SK-N-SH treated with all-trans-retinoic acid at 6 μM for 48 hours (cell line): ENCODE results near the gene ALDH16A1.

Source experiments
- ATAC-seq: fragments of 200-7000 bp; cut with Tn5 transposase; 3 replicates; pipeline ENCODE4 v1.9.1; 2020; ENCODE audit warnings: mild to moderate bottlenecking, moderate library complexity
- ARNTL ChIP-seq: fragments of 450-650 bp; formaldehyde crosslinking; IDR thresholded peaks from 2 replicates; pipeline ENCODE4 v1.5.0; 2020; ENCODE audit warnings: low read depth, mild to moderate bottlenecking, moderate library complexity, borderline replicate concordance
- BACH2 ChIP-seq: fragments of 250-450 bp; sonication (Bioruptor Pico); IDR thresholded peaks from 2 replicates; pipeline ENCODE4 v1.9.0; 2021; ENCODE audit warnings: mild to moderate bottlenecking, borderline replicate concordance
- CREB5 ChIP-seq: fragments of 250-450 bp; sonication (Bioruptor Pico); IDR thresholded peaks from 2 replicates; pipeline ENCODE4 v1.5.1; 2020; ENCODE audit warnings: low read depth, mild to moderate bottlenecking, moderate library complexity
- CSDC2 ChIP-seq: fragments of 250-450 bp; sonication (Bioruptor Pico); IDR thresholded peaks from 2 replicates; pipeline ENCODE4 v1.5.0; 2020; ENCODE audit warnings: mild to moderate bottlenecking, moderate library complexity
- ESRRG ChIP-seq: fragments of 250-450 bp; sonication (Bioruptor Pico); IDR thresholded peaks from 2 replicates; pipeline ENCODE4 v1.6.1; 2021; ENCODE audit warnings: mild to moderate bottlenecking
- GLIS3 ChIP-seq: fragments of 250-450 bp; sonication (Bioruptor Pico); IDR thresholded peaks from 2 replicates; pipeline ENCODE4 v1.5.0; 2020; ENCODE audit warnings: mild to moderate bottlenecking, moderate library complexity
- ISL1 ChIP-seq: fragments of 250-450 bp; sonication (Bioruptor Pico); IDR thresholded peaks from 2 replicates; pipeline ENCODE4 v2.1.2; 2022; ENCODE audit warnings: mild to moderate bottlenecking, moderate library complexity
- OSR1 ChIP-seq: fragments of 250-450 bp; sonication (Bioruptor Pico); IDR thresholded peaks from 2 replicates; pipeline ENCODE4 v1.8.0; 2022; ENCODE audit warnings: moderate library complexity, mild to moderate bottlenecking, inconsistent platforms
- PATZ1 ChIP-seq: fragments of 250-450 bp; sonication (Bioruptor Pico); IDR thresholded peaks from 2 replicates; pipeline ENCODE4 v1.8.0; 2020; ENCODE audit warnings: mild to moderate bottlenecking, moderate library complexity, borderline replicate concordance
- PPARA ChIP-seq: fragments of 250-450 bp; sonication (Bioruptor Pico); IDR thresholded peaks from 2 replicates; pipeline ENCODE4 v1.5.0; 2020; ENCODE audit warnings: mild to moderate bottlenecking, borderline replicate concordance
- RARB ChIP-seq: fragments of 250-450 bp; sonication (Bioruptor Pico); IDR thresholded peaks from 2 replicates; pipeline ENCODE4 v1.8.0; 2021; ENCODE audit warnings: mild to moderate bottlenecking, moderate library complexity
- SNAI2 ChIP-seq: fragments of 250-450 bp; sonication (Bioruptor Pico); IDR thresholded peaks from 2 replicates; pipeline ENCODE4 v1.5.0; 2020; ENCODE audit warnings: mild to moderate bottlenecking, moderate library complexity
- TCF4 ChIP-seq: fragments of 250-450 bp; sonication (Bioruptor Pico); IDR thresholded peaks from 2 replicates; pipeline ENCODE4 v1.8.0; 2021; ENCODE audit warnings: mild to moderate bottlenecking, moderate library complexity, borderline replicate concordance
- TOX ChIP-seq: fragments of 250-450 bp; sonication (Bioruptor Pico); IDR thresholded peaks from 2 replicates; pipeline ENCODE4 v1.8.0; 2021; ENCODE audit warnings: mild to moderate bottlenecking, moderate library complexity, borderline replicate concordance
- ZC3H10 ChIP-seq: fragments of 250-450 bp; sonication (Bioruptor Pico); IDR thresholded peaks from 2 replicates; pipeline ENCODE4 v1.5.1; 2021; ENCODE audit warnings: mild to moderate bottlenecking, moderate library complexity
- ZFP3 ChIP-seq: fragments of 250-450 bp; sonication (Bioruptor Pico); IDR thresholded peaks from 2 replicates; pipeline ENCODE4 v1.5.0; 2020; ENCODE audit warnings: mild to moderate bottlenecking, moderate library complexity
- ZFP30 ChIP-seq: fragments of 450-650 bp; formaldehyde crosslinking; IDR thresholded peaks from 2 replicates; pipeline ENCODE4 v1.5.0; 2022; ENCODE audit warnings: mild to moderate bottlenecking, moderate library complexity
- ZNF565 ChIP-seq: fragments of 450-650 bp; formaldehyde crosslinking; conservative IDR thresholded peaks from 2 replicates; pipeline ENCODE4 v1.5.0; 2020; ENCODE audit warnings: low read depth, mild to moderate bottlenecking, moderate library complexity
- ZNF70 ChIP-seq: fragments of 450-650 bp; formaldehyde crosslinking; IDR thresholded peaks from 2 replicates; pipeline ENCODE4 v1.5.0; 2020; ENCODE audit warnings: mild to moderate bottlenecking, moderate library complexity
- ZNF8 ChIP-seq: fragments of 450-650 bp; formaldehyde crosslinking; IDR thresholded peaks from 2 replicates; pipeline ENCODE4 v1.5.0; 2020; ENCODE audit warnings: mild to moderate bottlenecking, moderate library complexity
- TF ChIP-seq, protein P1 (sequence below): fragments of 250-450 bp; sonication (Bioruptor Pico); IDR thresholded peaks from 2 replicates; pipeline ENCODE4 v1.8.0; 2021; ENCODE audit warnings: low read depth, mild to moderate bottlenecking, moderate library complexity, borderline replicate concordance
- TF ChIP-seq, protein P2 (sequence below): fragments of 250-450 bp; sonication (Bioruptor Pico); IDR thresholded peaks from 2 replicates; pipeline ENCODE4 v1.5.1; 2021; ENCODE audit warnings: mild to moderate bottlenecking, moderate library complexity
- TF ChIP-seq, protein P3 (sequence below): fragments of 250-450 bp; sonication (Bioruptor Pico); IDR thresholded peaks from 2 replicates; pipeline ENCODE4 v1.5.0; 2020; ENCODE audit warnings: mild to moderate bottlenecking, moderate library complexity

ALDH16A1 gene

GRCh38 chr19:49421878-49422202 is 31.2 kb upstream of the ALDH16A1 start:
- TF ChIP-seq ZNF565 (CRISPR knock-in tag): no peak
- no peak for TF ChIP-seq CSDC2 (CRISPR knock-in tag)
- TF ChIP-seq GLIS3 (CRISPR knock-in tag): no peak
- no peak for TF ChIP-seq ZNF70
- TF ChIP-seq RARB (CRISPR knock-in tag): no peak
- no peak for TF ChIP-seq PATZ1
- no peak for TF ChIP-seq ARNTL (CRISPR knock-in tag)
- no peak for TF ChIP-seq BACH2
- no peak for TF ChIP-seq TOX
- no peak for TF ChIP-seq CREB5 (CRISPR knock-in tag)
- TF ChIP-seq ZC3H10 (CRISPR knock-in tag): no peak
- TF ChIP-seq ESRRG (CRISPR knock-in tag): no peak
- no peak for TF ChIP-seq PPARA (CRISPR knock-in tag)
- no peak for TF ChIP-seq ZFP3 (CRISPR knock-in tag)
- no peak for TF ChIP-seq ZFP30 (CRISPR knock-in tag)
- TF ChIP-seq, all 23 proteins: peak for 0
- no peak for ATAC-seq

GRCh38 chr19:49422407-49423070 is 30.5 kb upstream of the ALDH16A1 start:
- no peak for TF ChIP-seq ZFP30 (CRISPR knock-in tag)
- no peak for TF ChIP-seq ZNF70
- no peak for TF ChIP-seq ISL1 (CRISPR knock-in tag)
- TF ChIP-seq TOX: no peak
- TF ChIP-seq CSDC2 (CRISPR knock-in tag): no peak
- TF ChIP-seq ZNF8 (CRISPR knock-in tag): no peak
- TF ChIP-seq CREB5 (CRISPR knock-in tag): no peak
- no peak for TF ChIP-seq SNAI2 (CRISPR knock-in tag)
- no peak for TF ChIP-seq ZNF565 (CRISPR knock-in tag)
- TF ChIP-seq, protein P1, sequence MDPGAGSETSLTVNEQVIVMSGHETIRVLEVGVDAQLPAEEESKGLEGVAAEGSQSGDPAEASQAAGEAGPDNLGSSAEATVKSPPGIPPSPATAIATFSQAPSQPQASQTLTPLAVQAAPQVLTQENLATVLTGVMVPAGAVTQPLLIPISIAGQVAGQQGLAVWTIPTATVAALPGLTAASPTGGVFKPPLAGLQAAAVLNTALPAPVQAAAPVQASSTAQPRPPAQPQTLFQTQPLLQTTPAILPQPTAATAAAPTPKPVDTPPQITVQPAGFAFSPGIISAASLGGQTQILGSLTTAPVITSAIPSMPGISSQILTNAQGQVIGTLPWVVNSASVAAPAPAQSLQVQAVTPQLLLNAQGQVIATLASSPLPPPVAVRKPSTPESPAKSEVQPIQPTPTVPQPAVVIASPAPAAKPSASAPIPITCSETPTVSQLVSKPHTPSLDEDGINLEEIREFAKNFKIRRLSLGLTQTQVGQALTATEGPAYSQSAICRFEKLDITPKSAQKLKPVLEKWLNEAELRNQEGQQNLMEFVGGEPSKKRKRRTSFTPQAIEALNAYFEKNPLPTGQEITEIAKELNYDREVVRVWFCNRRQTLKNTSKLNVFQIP (CRISPR knock-in tag): no peak
- no peak for TF ChIP-seq RARB (CRISPR knock-in tag)
- TF ChIP-seq ESRRG (CRISPR knock-in tag): no peak
- TF ChIP-seq TCF4: no peak
- TF ChIP-seq, protein P2, sequence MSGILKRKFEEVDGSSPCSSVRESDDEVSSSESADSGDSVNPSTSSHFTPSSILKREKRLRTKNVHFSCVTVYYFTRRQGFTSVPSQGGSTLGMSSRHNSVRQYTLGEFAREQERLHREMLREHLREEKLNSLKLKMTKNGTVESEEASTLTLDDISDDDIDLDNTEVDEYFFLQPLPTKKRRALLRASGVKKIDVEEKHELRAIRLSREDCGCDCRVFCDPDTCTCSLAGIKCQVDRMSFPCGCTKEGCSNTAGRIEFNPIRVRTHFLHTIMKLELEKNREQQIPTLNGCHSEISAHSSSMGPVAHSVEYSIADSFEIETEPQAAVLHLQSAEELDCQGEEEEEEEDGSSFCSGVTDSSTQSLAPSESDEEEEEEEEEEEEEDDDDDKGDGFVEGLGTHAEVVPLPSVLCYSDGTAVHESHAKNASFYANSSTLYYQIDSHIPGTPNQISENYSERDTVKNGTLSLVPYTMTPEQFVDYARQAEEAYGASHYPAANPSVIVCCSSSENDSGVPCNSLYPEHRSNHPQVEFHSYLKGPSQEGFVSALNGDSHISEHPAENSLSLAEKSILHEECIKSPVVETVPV (CRISPR knock-in tag): no peak
- no peak for TF ChIP-seq GLIS3 (CRISPR knock-in tag)
- TF ChIP-seq, protein P3, sequence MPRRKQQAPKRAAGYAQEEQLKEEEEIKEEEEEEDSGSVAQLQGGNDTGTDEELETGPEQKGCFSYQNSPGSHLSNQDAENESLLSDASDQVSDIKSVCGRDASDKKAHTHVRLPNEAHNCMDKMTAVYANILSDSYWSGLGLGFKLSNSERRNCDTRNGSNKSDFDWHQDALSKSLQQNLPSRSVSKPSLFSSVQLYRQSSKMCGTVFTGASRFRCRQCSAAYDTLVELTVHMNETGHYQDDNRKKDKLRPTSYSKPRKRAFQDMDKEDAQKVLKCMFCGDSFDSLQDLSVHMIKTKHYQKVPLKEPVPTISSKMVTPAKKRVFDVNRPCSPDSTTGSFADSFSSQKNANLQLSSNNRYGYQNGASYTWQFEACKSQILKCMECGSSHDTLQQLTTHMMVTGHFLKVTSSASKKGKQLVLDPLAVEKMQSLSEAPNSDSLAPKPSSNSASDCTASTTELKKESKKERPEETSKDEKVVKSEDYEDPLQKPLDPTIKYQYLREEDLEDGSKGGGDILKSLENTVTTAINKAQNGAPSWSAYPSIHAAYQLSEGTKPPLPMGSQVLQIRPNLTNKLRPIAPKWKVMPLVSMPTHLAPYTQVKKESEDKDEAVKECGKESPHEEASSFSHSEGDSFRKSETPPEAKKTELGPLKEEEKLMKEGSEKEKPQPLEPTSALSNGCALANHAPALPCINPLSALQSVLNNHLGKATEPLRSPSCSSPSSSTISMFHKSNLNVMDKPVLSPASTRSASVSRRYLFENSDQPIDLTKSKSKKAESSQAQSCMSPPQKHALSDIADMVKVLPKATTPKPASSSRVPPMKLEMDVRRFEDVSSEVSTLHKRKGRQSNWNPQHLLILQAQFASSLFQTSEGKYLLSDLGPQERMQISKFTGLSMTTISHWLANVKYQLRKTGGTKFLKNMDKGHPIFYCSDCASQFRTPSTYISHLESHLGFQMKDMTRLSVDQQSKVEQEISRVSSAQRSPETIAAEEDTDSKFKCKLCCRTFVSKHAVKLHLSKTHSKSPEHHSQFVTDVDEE (CRISPR knock-in tag): no peak
- TF ChIP-seq ARNTL (CRISPR knock-in tag): no peak
- no peak for TF ChIP-seq PPARA (CRISPR knock-in tag)
- no peak for TF ChIP-seq ZC3H10 (CRISPR knock-in tag)
- no peak for TF ChIP-seq OSR1 (CRISPR knock-in tag)
- TF ChIP-seq, all 23 proteins: peak for 0
- peak; percentile 77 for ATAC-seq
